Measurements from ENCODE around the gene HNRNPDL. TPM values are rescaled to one million over a fixed set of nuclear protein-coding genes. Genes with fewer than 3 reads are reported as not detected.

HNRNPDL gene
- total and polyA plus RNA-seq, 2 of the 13 experiments (the other 11 are each of a cell fraction or from before 2014, with no cell fraction given), result 167 to 414 TPM

Small RNA genes within 50 kb of the gene (small RNA-seq; reads per million reads assigned to genes)
- gene RF00150 (ENCODE audit: insufficient read depth in 2 of 3, insufficient read length in 3 of 3, low read depth in 2 of 3, low replicate concordance in 1 of 3), result 0 reads per million in 3 experiments

Other genes starting within 250 kb of the HNRNPDL start
- 64.0 and 156 TPM in 2 replicates for gene HNRNPD, start 56.5 kb downstream of the HNRNPDL start, total RNA-seq (2016; rRNA removed; fragmentation: Illumina TruSeq; extraction: Trizol)
- 54.1 and 69.7 TPM in 2 replicates for gene HNRNPD, start 56.5 kb downstream of the HNRNPDL start, polyA plus RNA-seq (2011; rRNA removed)
- gene ENOPH1, start 128 bp upstream of the HNRNPDL start, total RNA-seq (2016; rRNA removed; fragmentation: Illumina TruSeq; extraction: Trizol), result 64.3 and 80.0 TPM in 2 replicates
- 14.2 and 15.5 TPM in 2 replicates for gene ENOPH1, start 128 bp upstream of the HNRNPDL start, polyA plus RNA-seq (2011; rRNA removed)
- 0.11 and 0.42 TPM in 2 replicates for gene TMEM150C, start 131.5 kb upstream of the HNRNPDL start, total RNA-seq (2016; rRNA removed; fragmentation: Illumina TruSeq; extraction: Trizol)
- 0.24 and 0.33 TPM in 2 replicates for gene TMEM150C, start 131.5 kb upstream of the HNRNPDL start, polyA plus RNA-seq (2011; rRNA removed)